ENCODE measurements around the gene PCDHGA2.

GRCh38 chr5:141373673-141374317 is 35.2 kb downstream of the PCDHGA2 start, which contains the start of gene PCDHGA6:
- TF ChIP-seq POLR2AphosphoS5 (IDR thresholded peaks at IDR 0.05; ENCODE audit: low read depth, low read length) (no peak), REST (IDR thresholded peaks at IDR 0.05; ENCODE audit: insufficient read depth in 1 of 2, low read depth in 2 of 2, low read length in 2 of 2) (no peak), TAF1 (IDR thresholded peaks at IDR 0.05; ENCODE audit: borderline replicate concordance, insufficient read depth, low read length) (no peak), SIN3A (IDR thresholded peaks at IDR 0.05; ENCODE audit: borderline replicate concordance, insufficient read depth, low read length) (no peak)
